Measurements from ENCODE around the gene HS3ST4.
"Not testable (repeated sequence)": the region's sequence is repeated elsewhere in the genome, so short reads cannot be mapped to it uniquely, and the experiment has no call there.

Gene HS3ST4

DNA sequence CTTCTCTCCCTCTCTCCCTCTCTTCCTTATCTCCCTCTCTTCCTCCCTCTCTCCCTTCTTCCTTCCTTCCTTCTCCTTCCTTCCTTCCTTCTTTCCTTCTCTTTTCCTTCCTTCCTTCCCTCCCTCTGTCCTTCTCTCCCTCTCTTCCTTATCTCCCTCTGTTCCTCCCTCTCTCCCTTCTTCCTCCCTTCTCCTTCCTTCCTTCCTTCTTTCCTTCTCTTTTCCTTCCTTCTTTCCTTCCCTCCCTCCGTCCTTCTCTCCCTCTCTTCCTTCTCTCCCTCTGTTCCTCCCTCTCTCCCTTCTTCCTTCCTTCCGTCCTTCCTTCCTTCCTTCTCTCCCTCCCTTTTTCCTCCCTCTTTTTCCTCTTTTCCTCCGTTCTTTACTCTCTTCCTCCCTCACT lies 38.6 kb downstream of the HS3ST4 start:
- DNase-seq (ENCODE audit: low spot score) = no peak

DNA sequence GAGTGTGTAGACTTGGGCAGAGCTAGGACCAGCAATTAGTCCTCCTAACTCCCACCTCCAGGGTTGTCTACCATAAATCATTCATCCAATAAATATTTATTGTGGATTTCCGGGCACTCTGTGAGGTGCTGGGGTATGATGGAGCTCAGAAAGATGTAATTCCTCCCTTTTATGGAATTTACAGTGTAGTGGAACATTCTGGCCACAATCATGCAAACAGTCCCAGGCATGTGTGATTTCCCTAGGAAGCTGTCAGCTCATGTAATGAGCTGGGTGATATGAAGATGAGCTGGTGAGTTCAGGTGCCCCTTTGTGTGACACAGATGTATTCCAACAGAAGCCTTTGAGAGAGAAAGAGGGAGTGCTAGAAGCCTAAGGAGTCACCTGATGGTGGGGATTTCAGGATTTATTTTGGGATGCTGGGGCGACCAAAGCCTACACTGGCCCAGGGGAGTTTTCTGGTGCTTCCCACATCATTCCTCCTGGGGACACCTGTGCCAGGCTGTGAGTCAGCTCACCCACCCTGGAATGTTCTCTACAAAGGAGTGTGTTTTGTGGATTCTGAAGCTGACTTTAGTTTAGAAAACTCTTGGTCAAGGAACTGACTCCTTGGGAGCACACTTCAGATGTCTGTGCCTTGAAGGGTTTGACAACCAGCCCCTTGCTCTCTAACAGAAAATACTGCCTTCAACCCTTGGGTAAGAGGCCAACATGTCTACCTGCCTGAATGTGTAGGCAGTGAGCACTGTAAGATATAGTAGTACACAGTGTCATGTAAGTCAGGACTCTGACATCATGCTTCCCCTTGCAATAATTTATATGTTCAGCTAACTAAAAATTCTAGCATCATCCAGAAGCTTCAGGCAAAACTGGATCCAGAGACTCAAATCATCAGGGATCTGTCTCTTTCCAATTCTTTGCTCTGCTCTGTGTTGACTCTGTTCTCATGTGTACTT lies 42.9 kb downstream of the HS3ST4 start:
- DNase-seq (ENCODE audit: low spot score) = no peak

DNA sequence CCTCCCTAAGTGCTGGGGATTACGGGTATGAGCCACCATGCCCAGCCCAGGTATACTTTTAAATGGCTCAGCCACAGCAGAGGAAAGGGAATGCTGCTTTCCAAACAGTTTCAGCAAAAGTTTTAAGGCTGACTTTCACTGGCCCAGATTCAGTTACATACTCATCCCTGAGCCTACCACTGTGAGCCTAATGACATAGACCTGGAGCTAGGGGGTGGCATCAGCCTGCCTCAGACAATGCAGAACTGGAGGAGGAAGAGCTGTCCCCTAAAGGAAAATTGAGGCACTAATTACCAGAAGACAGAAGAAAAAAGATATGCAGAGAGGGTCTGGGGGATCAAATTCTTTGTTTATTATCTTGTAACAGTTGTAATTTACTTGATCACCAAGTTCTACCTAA lies 43.9 kb downstream of the HS3ST4 start:
- no peak for DNase-seq (ENCODE audit: low spot score)

DNA sequence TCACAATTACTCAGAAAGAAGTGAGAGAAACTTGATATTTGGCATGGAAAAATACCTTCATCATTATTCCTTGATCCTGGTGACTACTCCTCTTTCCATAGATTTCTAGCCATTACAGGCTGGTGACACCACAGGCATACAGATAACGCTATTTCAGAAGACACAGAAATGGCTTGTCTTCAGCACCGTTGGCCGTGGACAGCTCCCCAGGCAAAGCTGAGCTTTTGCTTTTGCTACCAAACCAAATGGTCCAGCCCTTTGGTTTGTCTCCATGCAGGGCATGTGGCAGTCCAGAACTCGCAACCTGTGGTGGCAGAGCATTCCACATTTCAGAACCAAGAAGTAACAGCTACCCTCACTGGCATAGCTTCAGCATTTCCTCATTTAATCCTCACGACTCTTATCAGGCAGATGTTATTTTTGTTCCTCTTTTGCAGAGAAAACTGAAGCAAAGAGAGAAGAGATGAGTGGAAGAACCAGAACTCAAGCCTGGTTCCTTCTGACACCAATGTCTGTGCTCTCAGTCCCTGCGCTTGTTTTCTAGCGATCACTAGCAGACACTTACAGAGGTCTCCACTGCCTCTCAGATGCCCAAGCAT lies 55.5 kb downstream of the HS3ST4 start:
- peak; percentile 31 for DNase-seq (ENCODE audit: low spot score)

DNA sequence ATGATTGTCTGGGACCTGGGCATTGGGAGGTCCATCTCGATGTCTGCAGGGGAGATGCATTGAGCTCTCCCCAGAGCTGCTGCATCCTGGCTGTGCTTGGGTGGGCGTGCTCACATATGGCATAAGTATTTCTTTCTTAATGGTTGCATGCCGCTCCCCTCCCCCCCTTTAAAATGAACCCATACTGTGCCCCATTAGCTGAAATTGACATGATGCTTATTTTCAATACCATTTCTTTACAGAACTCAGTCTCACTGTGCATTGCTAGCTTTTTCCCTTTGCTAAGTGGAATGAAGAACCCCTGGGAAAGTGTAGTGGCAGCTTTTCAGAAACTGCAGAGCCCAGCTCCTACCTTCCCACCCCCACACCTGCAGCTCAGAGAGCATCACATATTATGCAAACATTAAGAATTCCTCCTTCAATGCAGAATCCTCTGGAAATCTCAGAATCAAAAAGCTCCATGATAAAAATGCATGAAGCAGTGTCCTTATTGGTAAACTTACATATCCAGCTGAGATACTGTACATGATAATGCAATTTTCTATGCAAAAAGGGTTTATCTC lies 56.4 kb downstream of the HS3ST4 start:
- no peak for DNase-seq (ENCODE audit: low spot score)

DNA sequence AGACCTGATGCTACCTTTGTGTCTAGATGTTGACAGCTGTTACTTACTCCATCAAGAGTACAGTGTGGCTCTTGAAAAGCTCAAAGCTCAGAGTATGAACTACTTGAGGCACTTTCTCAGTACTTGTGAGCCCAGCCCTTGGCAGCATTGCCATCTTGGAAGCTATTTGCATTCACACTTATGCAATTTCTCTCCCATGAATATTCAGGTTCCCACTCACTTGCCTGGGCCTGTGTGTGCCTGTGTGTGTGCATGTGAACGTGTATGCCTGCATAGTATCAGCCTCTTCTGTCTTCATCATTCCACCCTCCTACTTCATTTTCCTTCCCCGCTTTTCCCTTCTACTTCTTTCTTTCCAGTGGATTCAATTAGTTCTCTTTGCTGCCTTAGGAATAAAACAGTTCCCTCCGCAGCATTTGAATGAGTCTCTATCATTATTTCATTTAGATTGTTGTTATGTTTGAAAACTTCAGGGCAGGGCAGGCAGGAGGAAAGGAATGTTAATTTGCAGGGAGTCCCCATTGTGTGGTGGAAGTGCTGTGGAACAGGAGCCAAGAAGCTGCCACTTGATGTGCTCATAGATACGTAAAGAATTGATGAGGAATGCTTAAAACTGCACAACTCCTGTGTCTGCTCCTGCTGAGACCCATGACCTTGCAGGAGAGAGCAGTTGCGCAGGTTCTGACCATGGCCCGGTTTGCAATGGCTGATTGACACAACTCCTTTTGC lies 58.9 kb downstream of the HS3ST4 start:
- no peak for DNase-seq (ENCODE audit: low spot score)

DNA sequence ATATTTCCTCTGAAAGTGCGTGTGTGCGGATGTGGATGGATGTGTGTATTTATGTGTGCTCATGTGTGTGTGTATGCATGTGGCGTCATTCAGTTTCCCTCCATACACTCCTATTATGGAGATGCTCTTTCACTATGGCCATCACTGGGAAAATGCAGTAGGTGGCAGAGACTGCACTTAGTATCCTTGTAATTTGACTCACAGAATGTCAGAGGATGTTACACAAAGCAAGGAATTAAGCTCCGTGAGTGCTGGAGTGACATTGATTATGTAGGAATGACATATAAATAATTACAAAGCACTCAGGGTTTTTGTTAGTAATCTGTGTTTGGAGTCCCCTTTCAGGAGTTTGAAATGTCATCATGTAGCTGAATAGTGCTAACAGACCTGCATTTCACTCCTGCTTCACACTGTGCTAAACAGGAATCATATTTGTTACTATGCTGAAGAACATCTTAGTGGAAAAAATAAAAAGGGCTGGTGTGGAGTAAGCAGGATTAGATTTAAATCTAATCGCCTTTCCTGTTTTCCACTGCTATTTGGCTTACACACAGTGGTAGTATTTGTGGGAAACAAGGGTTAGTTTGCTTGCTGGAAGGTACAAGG lies 59.6 kb downstream of the HS3ST4 start:
- DNase-seq (ENCODE audit: low spot score) = no peak

DNA sequence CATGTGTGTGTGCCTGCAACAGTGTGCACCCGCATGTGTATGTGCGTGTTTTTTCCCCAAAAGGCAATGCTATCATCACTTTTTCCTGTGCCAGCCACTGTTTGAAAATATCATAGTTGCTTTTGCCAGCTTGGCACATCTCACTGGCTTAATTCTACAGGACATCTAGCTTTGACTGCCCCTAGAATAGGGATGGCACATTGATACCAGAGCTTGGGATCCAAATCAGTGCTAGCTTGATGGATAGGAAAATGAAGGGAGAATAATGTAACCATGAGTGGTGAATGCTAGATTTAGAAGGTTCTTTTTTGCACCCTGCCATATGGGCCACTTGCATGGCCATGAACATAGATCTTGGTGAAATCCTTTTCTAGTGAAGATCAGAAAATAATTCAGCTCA lies 72.7 kb downstream of the HS3ST4 start:
- no peak for DNase-seq (ENCODE audit: low spot score)

DNA sequence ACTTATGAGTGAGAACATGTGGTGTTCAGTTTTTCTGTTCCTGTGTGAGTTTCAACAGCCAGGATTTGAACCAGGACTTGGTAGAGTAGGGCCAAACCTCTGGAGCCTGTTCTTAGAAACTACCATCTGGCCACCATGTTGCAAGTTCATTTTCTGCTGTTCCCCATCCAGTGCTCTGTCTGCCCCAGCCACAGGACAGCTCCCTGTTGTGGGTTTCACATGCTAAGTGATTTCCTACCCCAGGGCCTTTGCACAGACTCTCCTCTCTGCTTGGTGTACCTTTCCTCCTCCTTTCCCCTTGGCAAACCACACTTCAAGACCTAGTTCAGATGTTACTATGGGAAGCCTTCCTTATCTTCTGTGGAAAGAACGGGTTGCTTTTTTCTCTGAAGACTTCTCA lies 79.5 kb downstream of the HS3ST4 start:
- no peak for DNase-seq (ENCODE audit: low spot score)

DNA sequence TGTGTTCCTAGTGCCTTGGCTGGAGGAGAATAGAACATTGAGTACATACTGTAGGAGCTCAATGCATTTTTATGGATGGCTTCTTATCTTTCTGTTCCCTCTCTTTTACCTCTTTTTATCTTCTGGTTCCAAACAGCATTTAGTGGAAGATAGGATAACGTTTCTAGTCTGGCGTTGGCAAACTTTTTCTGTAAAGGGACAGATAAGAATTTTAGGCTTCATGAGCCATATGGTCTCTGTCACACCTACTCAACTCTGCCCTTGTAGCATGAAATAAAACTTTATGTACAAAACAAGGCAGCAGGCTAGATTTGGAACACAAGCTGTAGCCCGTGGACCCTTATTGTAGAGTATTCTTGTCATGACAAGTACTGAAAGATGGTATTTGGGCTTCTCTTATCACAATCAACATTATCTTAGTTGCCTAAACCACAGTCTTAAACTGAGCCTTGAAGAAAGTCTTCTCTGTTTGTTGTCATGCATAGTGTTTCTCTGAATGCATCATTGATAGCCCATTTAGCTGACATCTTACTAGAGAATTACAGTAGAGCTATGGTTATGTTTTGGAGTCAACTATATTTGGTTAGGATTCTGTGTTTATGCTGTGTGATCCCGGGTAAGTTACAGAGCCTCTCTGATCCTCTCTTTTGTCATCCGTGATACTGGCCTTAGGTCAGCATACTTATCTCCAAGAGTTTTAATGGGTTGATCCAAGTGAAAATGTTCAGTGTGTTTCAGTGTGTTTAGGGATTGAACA lies 80.2 kb downstream of the HS3ST4 start:
- no peak for DNase-seq (ENCODE audit: low spot score)

DNA sequence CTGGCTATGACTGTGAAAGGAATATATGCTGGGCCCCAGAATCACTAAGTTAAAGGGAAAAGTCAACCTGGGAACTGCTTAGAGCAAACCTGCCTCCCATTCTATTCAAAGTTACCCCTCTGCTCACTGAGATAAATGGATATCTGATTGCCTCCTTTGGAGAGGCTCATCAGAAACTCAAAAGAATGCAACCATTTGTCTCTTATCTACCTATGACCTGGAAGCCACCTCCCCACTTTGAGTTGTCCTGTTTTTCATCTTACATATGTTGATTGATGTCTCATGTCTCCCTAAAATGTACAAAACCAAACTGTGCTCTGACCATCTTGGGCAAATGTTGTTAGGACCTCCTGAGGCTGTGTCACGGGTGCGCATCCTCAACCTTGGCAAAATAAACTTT lies 84.5 kb downstream of the HS3ST4 start:
- not testable (repeated sequence) for DNase-seq (ENCODE audit: low spot score)

DNA sequence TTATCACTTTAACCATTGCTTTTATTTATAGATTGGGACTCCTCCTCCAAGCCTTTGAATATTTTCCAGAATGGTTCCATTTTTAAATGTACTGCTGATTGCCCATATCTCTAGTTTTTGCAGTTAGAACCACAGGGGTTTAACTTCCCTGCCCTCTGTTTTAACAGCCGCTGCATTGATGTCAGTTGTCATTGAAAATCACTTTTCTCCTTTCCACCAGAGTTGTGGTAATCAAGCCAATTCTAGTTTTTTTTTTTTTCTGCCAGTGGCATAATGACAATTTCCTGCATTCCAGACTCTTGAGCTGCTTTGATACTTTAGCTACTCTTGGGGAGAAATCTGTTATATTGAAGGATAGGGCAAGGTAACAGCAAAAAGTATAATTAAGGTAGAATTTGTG lies 91.5 kb downstream of the HS3ST4 start:
- DNase-seq (ENCODE audit: low spot score) = no peak

DNA sequence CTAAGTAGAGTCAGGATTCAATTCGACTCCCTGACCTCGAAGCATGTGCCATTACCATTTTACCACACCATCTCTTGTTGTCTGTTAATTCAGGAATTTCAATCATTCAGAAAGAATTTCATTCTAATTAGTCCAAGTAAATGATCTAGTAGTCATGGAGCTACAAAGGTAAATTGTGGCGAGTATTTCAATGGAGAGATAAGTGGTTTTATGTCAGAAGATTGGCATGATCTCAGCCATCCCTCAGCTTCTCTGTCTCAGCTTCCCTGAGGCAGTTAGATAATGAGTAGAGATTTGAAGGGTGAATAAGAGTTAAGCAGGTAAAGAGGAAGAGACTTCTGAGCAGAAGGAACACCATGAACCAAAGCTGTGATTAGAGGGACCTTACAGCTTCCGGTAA lies 93.6 kb downstream of the HS3ST4 start:
- no peak for DNase-seq (ENCODE audit: low spot score)

DNA sequence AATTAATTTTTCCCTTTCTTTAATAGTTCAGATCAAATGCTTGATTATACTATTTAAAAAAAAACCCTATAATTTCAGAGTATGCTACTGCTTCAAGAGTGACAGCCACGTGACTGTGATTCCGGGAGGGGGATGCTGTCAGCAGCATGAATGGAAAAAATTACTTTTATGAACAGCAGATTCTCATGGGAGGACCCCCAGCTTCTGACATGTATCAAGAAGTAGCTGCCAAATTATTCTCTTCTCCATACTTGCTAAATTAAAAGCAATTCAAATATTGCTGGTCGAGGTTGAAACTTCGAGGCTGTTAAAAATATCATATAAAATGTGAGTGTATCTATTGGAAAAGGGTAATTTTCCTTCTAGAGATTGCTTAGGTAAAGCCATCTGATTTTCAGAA lies 95.0 kb downstream of the HS3ST4 start:
- DNase-seq (ENCODE audit: low spot score) = no peak

DNA sequence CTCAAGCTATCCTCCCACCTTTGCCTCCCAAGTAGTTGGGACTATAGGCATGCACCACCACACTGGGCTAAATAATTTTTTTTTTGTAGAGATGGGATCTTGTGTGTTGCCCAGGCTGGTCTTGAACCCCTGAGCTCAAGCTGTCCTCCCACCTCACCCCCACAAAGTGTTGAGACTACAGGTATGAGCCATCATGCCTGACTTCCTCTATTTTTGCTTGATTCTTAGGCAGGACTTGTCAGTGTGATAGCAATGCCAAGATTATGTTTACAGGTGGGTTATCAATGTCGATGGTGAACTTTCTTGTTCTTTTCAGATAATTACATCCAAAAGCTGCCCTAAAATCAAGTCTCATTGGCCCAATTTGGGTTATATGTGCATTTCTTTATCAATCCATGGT lies 96.9 kb downstream of the HS3ST4 start:
- no peak for DNase-seq (ENCODE audit: low spot score)

DNA sequence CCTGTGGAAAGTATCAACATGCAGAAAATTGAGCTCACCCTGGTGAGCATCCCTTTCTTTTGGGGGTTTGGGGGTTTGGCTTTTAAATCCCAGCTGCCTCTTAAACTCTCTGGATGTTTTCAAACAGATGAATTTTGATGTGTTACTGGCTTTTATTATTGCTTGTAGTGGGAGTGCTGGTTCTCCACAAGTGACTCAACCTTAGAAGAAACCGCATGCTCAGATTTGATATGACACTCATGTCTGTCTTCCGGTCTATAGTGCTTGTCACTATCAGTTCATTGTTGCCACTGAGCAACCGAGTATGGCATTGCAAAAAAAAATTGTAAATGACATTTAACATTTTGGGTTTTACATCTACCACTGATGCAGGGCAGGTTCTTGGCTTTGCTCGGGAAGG lies 104.5 kb downstream of the HS3ST4 start:
- no peak for DNase-seq (ENCODE audit: low spot score)

DNA sequence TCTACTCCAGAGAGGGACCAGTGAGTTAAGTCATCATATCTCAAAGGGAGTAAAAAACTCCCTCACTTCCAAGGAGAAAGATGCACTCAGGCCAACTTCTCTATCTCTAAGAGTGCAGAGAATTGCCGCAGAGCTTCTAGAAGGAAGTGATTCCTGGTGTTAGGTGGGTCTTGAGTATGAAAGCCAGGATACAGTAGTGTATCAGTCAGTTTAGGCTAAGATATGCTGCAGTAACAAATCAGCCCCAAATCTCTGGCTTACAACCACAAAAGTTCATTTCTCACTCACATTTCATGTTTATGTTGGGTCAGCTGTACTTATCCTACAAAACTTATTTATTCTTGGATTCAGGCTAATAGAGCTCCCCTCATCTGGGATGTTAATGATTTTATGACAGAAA lies 106.3 kb downstream of the HS3ST4 start:
- DNase-seq (ENCODE audit: low spot score) = no peak

DNA sequence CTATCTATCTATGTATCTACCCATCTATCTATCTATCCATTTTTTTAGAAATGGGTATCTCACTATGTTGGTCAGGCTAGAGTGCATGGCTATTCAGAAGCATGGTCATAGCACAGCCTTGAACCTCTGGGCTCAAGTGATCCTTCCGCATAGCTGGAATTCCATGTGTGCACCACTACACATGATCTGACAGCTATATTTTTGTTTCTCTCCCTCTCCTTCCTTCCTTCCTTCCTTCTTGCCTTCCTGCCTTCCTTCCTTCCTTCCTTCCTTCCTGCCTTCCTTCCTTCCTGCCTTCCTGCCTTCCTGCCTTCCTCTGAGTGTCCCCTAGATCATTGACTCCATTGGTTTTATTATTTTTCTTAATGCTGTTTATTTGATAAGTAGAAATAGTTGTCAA lies 108.1 kb downstream of the HS3ST4 start:
- no peak for DNase-seq (ENCODE audit: low spot score)

DNA sequence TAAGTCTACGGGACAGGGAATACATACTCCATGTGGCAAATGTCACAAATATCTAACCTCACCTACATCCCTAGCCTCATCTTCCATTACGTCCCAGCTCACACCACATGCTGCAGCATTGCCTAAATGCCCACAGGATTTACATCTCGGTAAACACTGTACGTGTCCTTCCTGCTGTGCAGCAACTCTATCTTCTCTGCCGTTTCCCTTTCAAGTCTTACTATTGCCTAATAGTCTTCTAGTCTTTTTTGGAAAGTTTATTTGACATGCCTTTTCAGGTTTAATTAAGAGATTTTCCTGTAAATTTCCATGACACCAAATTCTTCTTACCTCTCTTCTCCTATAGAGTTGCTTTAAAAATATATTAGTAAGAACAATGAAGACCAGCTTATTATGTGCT lies 120.5 kb downstream of the HS3ST4 start:
- no peak for DNase-seq (ENCODE audit: low spot score)

DNA sequence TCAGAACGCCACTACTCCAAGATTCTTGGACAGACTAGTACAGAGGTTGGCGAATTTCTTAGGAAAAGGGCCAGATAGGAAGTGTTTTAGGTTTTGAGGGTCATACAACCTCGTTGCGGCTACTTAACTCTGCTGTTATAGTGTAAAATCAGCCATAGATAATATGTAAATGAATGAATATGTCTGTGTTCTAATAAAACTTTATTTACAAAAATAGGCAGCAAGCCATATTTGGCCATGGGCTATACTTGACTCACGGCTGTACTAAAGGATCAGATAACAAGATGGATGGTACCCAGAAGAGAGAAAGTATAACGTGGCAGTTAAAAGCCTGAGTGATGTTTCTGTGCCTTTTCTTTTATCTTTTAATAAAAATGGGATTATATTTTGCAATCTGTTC lies 125.5 kb downstream of the HS3ST4 start:
- DNase-seq (ENCODE audit: low spot score) = no peak

DNA sequence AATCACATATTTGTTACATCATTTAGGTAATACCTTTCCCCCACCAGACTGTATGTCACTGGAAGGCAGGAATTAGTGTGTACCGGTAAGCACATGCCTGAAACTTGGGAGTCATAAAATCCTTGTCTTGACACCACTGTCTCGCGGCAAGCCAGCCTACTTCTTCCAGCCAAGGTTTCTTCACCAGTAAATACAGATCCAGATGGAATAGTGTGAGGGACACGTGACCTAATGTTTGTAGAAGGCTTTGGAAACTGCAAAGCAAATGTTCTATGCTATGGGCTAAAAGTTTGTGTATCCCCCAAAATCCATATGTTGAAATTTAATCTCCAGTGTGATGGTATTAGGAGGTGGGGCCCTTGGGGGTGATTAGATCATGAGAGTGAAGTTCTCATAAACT lies 126.1 kb downstream of the HS3ST4 start:
- no peak for DNase-seq (ENCODE audit: low spot score)

DNA sequence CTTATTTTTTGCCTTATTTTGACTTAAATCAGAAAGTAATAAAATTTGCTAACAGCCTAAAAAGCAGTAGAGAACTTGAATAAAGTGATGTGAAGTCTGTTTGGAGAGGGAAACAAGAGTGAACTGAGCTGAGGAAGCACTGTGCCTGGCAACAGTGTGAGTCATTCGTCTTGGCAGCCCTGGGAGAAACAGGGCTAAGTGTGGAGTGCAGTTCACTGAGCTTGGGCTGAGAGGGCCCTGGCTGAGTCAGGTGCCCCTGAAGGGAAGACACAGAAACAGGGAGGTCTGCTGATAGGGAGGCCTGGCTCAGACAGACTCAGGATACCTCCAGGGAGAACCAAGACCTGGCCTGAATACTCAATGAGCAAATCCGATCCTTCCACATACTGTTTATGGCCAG lies 132.1 kb downstream of the HS3ST4 start:
- DNase-seq (ENCODE audit: low spot score) = no peak

Measured in pons (tissue), 1 donor.